Keratinocyte (primary cell): ENCODE data around the gene NTHL1. TPM values are rescaled to one million over a fixed set of nuclear protein-coding genes. Genes with fewer than 3 reads are reported as not detected.

Experiments
- DNase-seq: peaks from one replicate; pipeline ENCODE4 v3.0.0-alpha.2; 2011; ENCODE audit warnings: low read depth, missing footprints, low spot score
- FAIRE-seq: peaks from 2 replicates; lab custom pipeline; 2011; peaks lifted over from hg19 to GRCh38; lab: Jason Lieb, UNC
- H2AFZ ChIP-seq: 2 replicates; pipeline ENCODE4 v1.6.0; 2012; ENCODE audit warnings: low read length, control low read depth, inconsistent platforms; ENCODE audit not compliant: control insufficient read depth
- H3K27ac ChIP-seq: 2 replicates; pipeline ENCODE4 v1.5.1; 2011; ENCODE audit warnings: low read length; ENCODE audit not compliant: control insufficient read depth, insufficient read depth
- H3K27me3 ChIP-seq: 3 replicates; pipeline ENCODE4 v1.6.0; 2011; ENCODE audit warnings: low read length; ENCODE audit not compliant: control insufficient read depth, insufficient read depth; ENCODE audit errors: extremely low read depth
- H3K36me3 ChIP-seq, 2 experiments: 2 replicates in 1 of 2; 3 replicates in 1 of 2; pipeline ENCODE4 v1.5.1; 2011; ENCODE audit warnings: low read length in 2 of 2, mild to moderate bottlenecking in 1 of 2; ENCODE audit not compliant: control insufficient read depth in 2 of 2, insufficient read depth in 2 of 2; ENCODE audit errors: extremely low read depth in 1 of 2
- H3K4me1 ChIP-seq: 3 replicates; pipeline ENCODE4 v1.5.1; 2011; ENCODE audit warnings: low read length; ENCODE audit not compliant: control insufficient read depth, insufficient read depth; ENCODE audit errors: extremely low read depth
- H3K4me2 ChIP-seq: 3 replicates; pipeline ENCODE4 v1.6.0; 2011; ENCODE audit warnings: low read depth, low read length; ENCODE audit not compliant: control insufficient read depth, insufficient read depth; ENCODE audit errors: extremely low read depth
- H3K4me3 ChIP-seq, 3 experiments: fragments of 200-600 bp in 1 of 3; sonication (generic) in 1 of 3; 2 replicates in 2 of 3; 3 replicates in 1 of 3; pipeline ENCODE4 v1.5.1; 2011 to 2016; ENCODE audit warnings: low read length in 3 of 3, mild to moderate bottlenecking in 3 of 3, control low read depth in 2 of 3, inconsistent platforms in 1 of 3, low read depth in 1 of 3, mixed read lengths in 1 of 3, mixed run types in 1 of 3, moderate library complexity in 1 of 3; ENCODE audit not compliant: control insufficient read depth in 2 of 3, insufficient read depth in 2 of 3; ENCODE audit errors: extremely low read depth in 1 of 3
- H3K79me2 ChIP-seq: 2 replicates; pipeline ENCODE4 v1.6.0; 2012; ENCODE audit warnings: low read length; ENCODE audit not compliant: control insufficient read depth, insufficient read depth
- H3K9ac ChIP-seq: 3 replicates; pipeline ENCODE4 v1.6.0; 2011; ENCODE audit warnings: low read length; ENCODE audit not compliant: control insufficient read depth, insufficient read depth; ENCODE audit errors: extremely low read depth
- H3K9me1 ChIP-seq: 3 replicates; pipeline ENCODE4 v1.6.0; 2011; ENCODE audit warnings: low read length; ENCODE audit not compliant: control insufficient read depth, insufficient read depth; ENCODE audit errors: extremely low read depth
- H3K9me3 ChIP-seq: 2 replicates; pipeline ENCODE4 v1.5.1; 2012; ENCODE audit warnings: low read depth, low read length; ENCODE audit not compliant: control insufficient read depth
- H4K20me1 ChIP-seq: 3 replicates; pipeline ENCODE4 v1.6.0; 2011; ENCODE audit warnings: low read length; ENCODE audit not compliant: control insufficient read depth, insufficient read depth; ENCODE audit errors: extremely low read depth
- EZH2 ChIP-seq: IDR thresholded peaks from one replicate; pipeline ENCODE4 v1.6.1; 2012; ENCODE audit warnings: inconsistent platforms, mild to moderate bottlenecking, low read length, moderate library complexity
- dilution Hi-C: fragments of 300-500 bp; cut with MboI; formaldehyde crosslinking; loops from one replicate; pipeline ENCODE4 v1.7.0; 2020; ENCODE audit warnings: low sequenced_read_pairs; ENCODE audit not compliant: extremely low pct_ligation_motif_present
- polyA plus RNA-seq, 5 experiments: library from polyadenylated mRNA; depleted of rRNA in 3 of 5; stranded (reverse) in 3 of 5; stranded (forward) in 1 of 5; unstranded in 1 of 5; fragments of >200 nt; gene quantifications; 1 replicate in 1 of 5; 2 replicates in 3 of 5; 3 replicates in 1 of 5; pipeline versions ENCODE4 v1.2.1 to v1.2.3, GENCODE V29; 2011 to 2012; ENCODE audit warnings: missing spikeins in 2 of 5, low read depth in 1 of 5, low replicate concordance in 1 of 5
- TF ChIP-seq, protein P1 (sequence below), 3 experiments: IDR thresholded peaks in 1 of 3; conservative IDR thresholded peaks in 1 of 3; optimal IDR thresholded peaks in 1 of 3; 2 replicates in 2 of 3; 3 replicates in 1 of 3; pipeline versions ENCODE3 to v1.5.1; 2011; ENCODE audit warnings: low read length in 3 of 3, mild to moderate bottlenecking in 3 of 3, moderate library complexity in 2 of 3, control low read depth in 1 of 3, inconsistent platforms in 1 of 3; ENCODE audit not compliant: insufficient read depth in 2 of 3; ENCODE audit errors: extremely low read depth in 1 of 3

Gene NTHL1
- polyA plus RNA-seq, 1 donor (not counting 4 experiments of a cell fraction or from before 2014, with no cell fraction given): 8.5 TPM

DNA sequence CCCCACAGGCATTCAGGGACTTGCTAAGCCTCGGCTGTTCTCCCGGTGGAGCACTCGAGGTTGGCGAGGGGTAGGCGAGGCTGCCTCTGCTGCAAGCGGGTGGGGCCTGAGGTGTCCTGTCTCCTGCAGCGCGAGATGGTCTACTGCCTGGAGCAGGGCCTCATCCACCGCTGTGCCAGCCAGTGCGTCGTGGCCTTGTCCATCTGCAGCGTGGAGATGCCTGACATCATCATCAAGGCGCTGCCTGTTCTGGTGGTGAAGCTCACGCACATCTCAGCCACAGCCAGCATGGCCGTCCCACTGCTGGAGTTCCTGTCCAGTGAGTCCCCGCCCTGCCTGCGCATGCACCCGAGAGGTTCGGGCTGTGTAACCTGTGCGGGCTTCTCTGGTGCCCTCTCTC lies 26.4 kb upstream of the NTHL1 start:
- dilution Hi-C loops: no loop called here

DNA sequence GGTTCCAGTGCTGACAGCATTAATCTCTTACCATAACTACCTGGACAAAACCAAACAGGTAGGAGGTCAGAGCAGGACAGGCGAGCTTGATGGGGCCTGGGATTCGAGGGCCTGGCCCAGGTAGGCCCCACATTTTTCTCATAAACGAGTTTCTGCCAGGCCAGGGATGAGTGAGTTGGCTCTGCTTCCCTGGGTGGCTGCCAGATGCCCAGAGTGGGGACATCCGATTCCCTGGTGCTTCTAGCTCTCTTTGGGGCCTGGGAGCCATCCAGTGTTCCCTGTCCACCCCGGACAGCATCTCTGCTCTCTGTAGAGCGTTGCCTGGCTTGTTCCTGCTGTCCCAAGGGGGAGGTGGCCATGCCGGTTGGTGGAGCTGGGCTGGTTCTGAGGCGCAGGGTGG lies 25.3 kb upstream of the NTHL1 start:
- Histone ChIP-seq H3K9me1 (no peaks in the 10 kb centered on the region), H2AFZ (no peak overlapping the region), H3K9me3 (no peaks in the 10 kb centered on the region), H3K27me3 (no peaks in the 10 kb centered on the region), H3K9ac (no peak overlapping the region), H3K79me2 (no peaks in the 10 kb centered on the region), H4K20me1 (no peaks in the 10 kb centered on the region), H3K27ac (no peak overlapping the region), H3K4me3 (no peak overlapping the region), H3K4me2 (no peak overlapping the region), H3K4me1 (peaks cover 2% of the 10 kb centered on the region), H3K36me3 (peaks cover 16 to 30% of the 10 kb centered on the region in 2 experiments)
- FAIRE-seq (no peak), DNase-seq (no peak)
- TF ChIP-seq, protein P1, sequence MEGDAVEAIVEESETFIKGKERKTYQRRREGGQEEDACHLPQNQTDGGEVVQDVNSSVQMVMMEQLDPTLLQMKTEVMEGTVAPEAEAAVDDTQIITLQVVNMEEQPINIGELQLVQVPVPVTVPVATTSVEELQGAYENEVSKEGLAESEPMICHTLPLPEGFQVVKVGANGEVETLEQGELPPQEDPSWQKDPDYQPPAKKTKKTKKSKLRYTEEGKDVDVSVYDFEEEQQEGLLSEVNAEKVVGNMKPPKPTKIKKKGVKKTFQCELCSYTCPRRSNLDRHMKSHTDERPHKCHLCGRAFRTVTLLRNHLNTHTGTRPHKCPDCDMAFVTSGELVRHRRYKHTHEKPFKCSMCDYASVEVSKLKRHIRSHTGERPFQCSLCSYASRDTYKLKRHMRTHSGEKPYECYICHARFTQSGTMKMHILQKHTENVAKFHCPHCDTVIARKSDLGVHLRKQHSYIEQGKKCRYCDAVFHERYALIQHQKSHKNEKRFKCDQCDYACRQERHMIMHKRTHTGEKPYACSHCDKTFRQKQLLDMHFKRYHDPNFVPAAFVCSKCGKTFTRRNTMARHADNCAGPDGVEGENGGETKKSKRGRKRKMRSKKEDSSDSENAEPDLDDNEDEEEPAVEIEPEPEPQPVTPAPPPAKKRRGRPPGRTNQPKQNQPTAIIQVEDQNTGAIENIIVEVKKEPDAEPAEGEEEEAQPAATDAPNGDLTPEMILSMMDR (optimal IDR thresholded peaks at IDR 0.05 in 1 of 3, IDR thresholded peaks at IDR 0.05 in 1 of 3, conservative IDR thresholded peaks at IDR 0.05 in 1 of 3; ENCODE audit: extremely low read depth in 1 of 3, insufficient read depth in 2 of 3, low read length in 3 of 3): no peak
- no peak for TF ChIP-seq EZH2
- dilution Hi-C loops: no loop called here

More for the DNA sequence above, 26.4 kb upstream of the NTHL1 start:
- Histone ChIP-seq H3K27me3 (no peaks in the 10 kb centered on the region), H3K9ac (no peak overlapping the region), H2AFZ (no peak overlapping the region), H3K4me1 (peaks cover 13% of the 10 kb centered on the region), H3K27ac (no peak overlapping the region), H4K20me1 (no peaks in the 10 kb centered on the region), H3K79me2 (no peaks in the 10 kb centered on the region), H3K9me1 (no peaks in the 10 kb centered on the region), H3K9me3 (no peaks in the 10 kb centered on the region), H3K4me3 (no peak overlapping the region), H3K36me3 (peaks cover 16 to 29% of the 10 kb centered on the region in 2 experiments), H3K4me2 (no peak overlapping the region)
- DNase-seq (no peak), FAIRE-seq (no peak)
- TF ChIP-seq, protein P1 (optimal IDR thresholded peaks at IDR 0.05 in 1 of 3, IDR thresholded peaks at IDR 0.05 in 1 of 3, conservative IDR thresholded peaks at IDR 0.05 in 1 of 3; ENCODE audit: extremely low read depth in 1 of 3, insufficient read depth in 2 of 3, low read length in 3 of 3): no peak
- TF ChIP-seq EZH2: no peak
